Progenitor cell of endocrine pancreas (in vitro differentiated cells): ENCODE results near the gene UNC80. TPM values are rescaled to one million over a fixed set of nuclear protein-coding genes. Genes with fewer than 3 reads are reported as not detected.

ENCODE experiments used
- DNase-seq: peaks from one replicate; pipeline ENCODE4 v3.0.0; 2021; ENCODE audit warnings: low spot score; ENCODE audit not compliant: unreplicated experiment
- H3K27ac Mint-ChIP-seq: 2 replicates; pipeline ENCODE4 v1.8.0; 2021; ENCODE audit warnings: mild to moderate bottlenecking, moderate library complexity, mixed read lengths
- H3K27me3 Mint-ChIP-seq: 2 replicates; pipeline ENCODE4 v1.8.0; 2021; ENCODE audit warnings: mixed read lengths
- H3K36me3 Mint-ChIP-seq: 2 replicates; pipeline ENCODE4 v1.8.0; 2022; ENCODE audit warnings: mixed read lengths; ENCODE audit not compliant: insufficient read depth
- H3K4me1 Mint-ChIP-seq: 2 replicates; pipeline ENCODE4 v1.8.0; 2021; ENCODE audit warnings: low read depth, mixed read lengths
- H3K4me3 Mint-ChIP-seq: 2 replicates; pipeline ENCODE4 v1.8.0; 2021; ENCODE audit warnings: low read depth, mild to moderate bottlenecking, moderate library complexity, mixed read lengths
- H3K9me3 Mint-ChIP-seq: 2 replicates; pipeline ENCODE4 v1.8.0; 2021; ENCODE audit warnings: low read depth, mixed read lengths
- CTCF ChIP-seq: fragments of 200-600 bp; sonication (generic); IDR thresholded peaks from one replicate; pipeline ENCODE4 v1.5.0; 2021; ENCODE audit warnings: antibody characterized with exemption, mild to moderate bottlenecking; ENCODE audit not compliant: unreplicated experiment
- total RNA-seq: library from RNA; stranded (reverse); gene quantifications from 2 replicates; pipeline ENCODE4 v1.2.1, GENCODE V29; 2021

Gene UNC80
- total RNA-seq, 1 donor from 2014 or later = 3.1 TPM

GRCh38 chr2:209900638-209901037 lies 129.0 kb downstream of the UNC80 start:
- TF ChIP-seq CTCF = no peak
- no peak for DNase-seq
- Mint-ChIP-seq H3K36me3 (no peaks in the 10 kb centered on the region), H3K4me1 (peaks cover 2% of the 10 kb centered on the region), H3K4me3 (no peak overlapping the region), H3K9me3 (peaks cover 3% of the 10 kb centered on the region), H3K27me3 (no peaks in the 10 kb centered on the region), H3K27ac (no peak overlapping the region)

DNA sequence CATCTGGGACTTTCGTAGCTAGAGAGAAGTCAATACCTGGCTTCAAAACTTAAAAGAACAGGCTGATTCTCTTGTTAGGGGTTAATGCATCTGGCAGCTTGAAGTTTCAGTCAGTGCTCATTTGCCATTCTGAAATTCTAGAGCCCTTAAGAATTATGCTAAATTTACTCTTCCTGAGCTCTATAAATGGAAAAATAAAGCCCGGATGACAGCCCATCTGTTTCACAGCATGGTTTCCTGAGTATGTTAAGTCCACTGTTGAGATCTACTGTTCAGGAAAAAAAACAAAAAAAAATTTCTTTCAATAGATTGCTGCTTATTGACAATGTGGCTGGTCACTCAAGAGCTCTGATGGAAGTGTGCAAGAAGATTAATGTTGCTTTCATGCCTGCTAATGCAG lies 129.5 kb downstream of the UNC80 start:
- Mint-ChIP-seq H3K36me3 (no peaks in the 10 kb centered on the region), H3K4me1 (peaks cover 2% of the 10 kb centered on the region), H3K27me3 (no peaks in the 10 kb centered on the region), H3K27ac (no peak overlapping the region), H3K9me3 (peaks cover 3% of the 10 kb centered on the region), H3K4me3 (no peak overlapping the region)
- DNase-seq = no peak
- no peak for TF ChIP-seq CTCF

DNA sequence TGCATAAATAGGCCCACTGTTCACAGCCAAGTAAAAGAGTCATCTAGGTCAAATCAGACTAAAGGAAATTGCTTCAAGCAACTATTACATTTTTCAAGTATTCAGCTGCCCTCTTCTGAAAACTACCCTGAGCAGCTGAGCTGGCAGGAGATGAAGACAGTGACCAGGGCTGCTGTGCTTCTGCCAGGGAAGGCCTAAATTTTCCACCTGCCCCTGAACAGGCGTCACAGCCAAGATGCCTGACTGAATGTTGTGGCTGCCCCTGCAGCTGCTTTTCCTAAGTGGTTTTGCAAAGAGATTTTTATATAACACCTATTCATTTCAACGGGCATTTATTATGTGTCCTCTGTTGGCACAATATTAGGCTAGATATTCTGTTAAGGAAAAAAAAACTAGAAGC lies 134.1 kb downstream of the UNC80 start:
- H3K27ac Mint-ChIP-seq = no peak overlapping the region
- DNase-seq = no peak
- no peak overlapping the region for H3K4me3 Mint-ChIP-seq
- peaks cover 4% of the 10 kb centered on the region for H3K9me3 Mint-ChIP-seq
- H3K36me3 Mint-ChIP-seq = no peaks in the 10 kb centered on the region
- TF ChIP-seq CTCF = no peak
- H3K27me3 Mint-ChIP-seq = no peaks in the 10 kb centered on the region
- H3K4me1 Mint-ChIP-seq = no peaks in the 10 kb centered on the region

DNA sequence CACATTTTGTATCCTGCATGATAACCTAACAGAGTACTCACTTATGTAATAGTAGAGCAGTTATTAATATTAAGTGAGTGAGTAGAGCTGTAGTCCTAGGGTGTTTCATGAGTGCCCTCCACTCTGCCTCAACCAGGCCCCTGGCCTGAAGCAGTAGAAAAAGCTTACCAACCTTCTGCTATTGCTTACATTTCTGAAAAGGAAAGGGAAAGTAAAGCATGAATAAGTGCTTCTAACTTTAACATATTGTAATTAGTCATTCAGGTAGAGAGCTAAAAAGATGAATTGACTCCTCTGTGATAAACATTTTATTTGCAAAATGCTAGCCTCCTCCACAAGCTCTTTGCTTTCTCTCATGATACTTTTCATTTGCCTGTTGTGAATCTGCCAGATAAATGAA lies 136.1 kb downstream of the UNC80 start:
- H3K27me3 Mint-ChIP-seq = no peaks in the 10 kb centered on the region
- no peaks in the 10 kb centered on the region for H3K4me1 Mint-ChIP-seq
- no peak for TF ChIP-seq CTCF
- peaks cover 4% of the 10 kb centered on the region for H3K9me3 Mint-ChIP-seq
- H3K36me3 Mint-ChIP-seq = no peaks in the 10 kb centered on the region
- no peak overlapping the region for H3K4me3 Mint-ChIP-seq
- DNase-seq = no peak
- H3K27ac Mint-ChIP-seq = no peak overlapping the region

GRCh38 chr2:209908511-209908910 lies 136.9 kb downstream of the UNC80 start:
- no peaks in the 10 kb centered on the region for H3K4me1 Mint-ChIP-seq
- no peak for TF ChIP-seq CTCF
- DNase-seq = no peak
- no peaks in the 10 kb centered on the region for H3K27me3 Mint-ChIP-seq
- no peaks in the 10 kb centered on the region for H3K36me3 Mint-ChIP-seq
- peaks cover 4% of the 10 kb centered on the region for H3K9me3 Mint-ChIP-seq
- H3K4me3 Mint-ChIP-seq = no peak overlapping the region
- no peak overlapping the region for H3K27ac Mint-ChIP-seq

- DNase-seq = no peak
- H3K27ac Mint-ChIP-seq = no peak overlapping the region
- no peaks in the 10 kb centered on the region for H3K27me3 Mint-ChIP-seq
- no peak for TF ChIP-seq CTCF
- peaks cover 4% of the 10 kb centered on the region for H3K9me3 Mint-ChIP-seq
- H3K4me3 Mint-ChIP-seq = no peak overlapping the region
- H3K4me1 Mint-ChIP-seq = no peaks in the 10 kb centered on the region
- H3K36me3 Mint-ChIP-seq = no peaks in the 10 kb centered on the region
Measured at GRCh38 chr2:209911486-209911885, 139.9 kb downstream of the UNC80 start.
